Measurements from ENCODE around the gene EXOC6B.

EXOC6B gene

DNA sequence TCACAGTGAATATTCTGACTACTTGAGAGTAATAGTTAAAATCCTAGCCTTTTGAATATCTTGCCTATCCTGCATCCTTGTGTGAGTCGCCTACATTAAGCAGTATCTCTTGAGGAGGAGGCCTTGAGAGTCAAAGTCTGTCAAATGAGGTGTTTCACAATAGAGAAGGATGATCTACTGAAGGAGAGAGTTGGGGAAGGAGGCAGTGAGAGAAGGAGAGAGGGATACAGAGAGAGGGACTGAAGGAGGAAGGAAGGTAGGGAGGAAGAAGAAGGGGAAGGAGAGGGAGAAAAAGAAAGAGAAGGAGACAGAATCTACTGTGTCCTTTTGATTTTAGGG lies 554.6 kb downstream of the EXOC6B start:
- no peak for DNase-seq (ENCODE audit: low read depth)

DNA sequence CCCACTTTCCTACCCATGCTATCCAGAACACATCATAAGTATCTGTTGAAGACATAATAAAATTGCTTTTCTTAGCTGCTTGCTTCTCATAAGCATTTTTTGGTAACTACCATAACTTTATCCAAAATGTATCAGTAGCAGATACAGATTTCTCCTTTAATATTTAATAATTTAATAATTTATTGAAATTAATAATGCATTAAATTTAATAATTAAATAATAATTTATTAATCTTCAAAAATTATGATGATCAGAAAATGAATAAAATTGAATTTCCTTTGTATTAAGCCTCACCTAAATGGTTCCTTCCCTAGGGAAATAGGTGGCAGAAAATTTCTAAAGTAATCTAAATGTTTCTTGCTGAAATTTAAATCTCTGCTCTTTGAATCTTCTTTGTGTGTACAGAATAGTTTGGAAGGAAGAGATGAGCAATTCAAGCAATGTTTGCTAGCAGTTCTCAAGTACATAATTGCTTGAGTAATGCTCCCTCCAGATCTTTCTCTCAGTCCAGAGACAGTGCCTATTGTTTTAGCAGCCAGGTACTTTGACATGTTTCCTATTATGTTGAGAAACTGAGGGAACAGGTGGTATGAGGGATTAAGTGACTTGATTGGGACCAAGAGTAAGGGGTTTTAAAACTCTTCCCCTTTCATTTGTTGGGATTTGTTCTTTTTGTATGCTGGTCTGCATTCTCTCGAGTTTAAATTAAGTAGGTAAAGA lies 555.1 kb downstream of the EXOC6B start:
- no peak for DNase-seq (ENCODE audit: low read depth)

DNA sequence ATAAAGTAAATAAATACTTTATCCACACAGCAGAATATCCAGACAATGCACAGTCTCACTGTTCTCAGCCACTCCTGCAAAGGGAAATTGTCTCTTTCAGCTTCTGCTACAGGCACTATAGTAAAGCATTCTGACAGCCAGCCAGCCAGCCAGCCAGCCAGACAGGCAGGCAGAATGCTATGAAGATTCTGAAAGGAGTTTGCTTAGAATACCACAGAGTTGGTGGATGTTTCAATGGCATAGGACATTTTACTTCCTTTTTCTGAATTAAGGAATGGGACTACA lies 562.1 kb downstream of the EXOC6B start:
- DNase-seq (ENCODE audit: low read depth): no peak

DNA sequence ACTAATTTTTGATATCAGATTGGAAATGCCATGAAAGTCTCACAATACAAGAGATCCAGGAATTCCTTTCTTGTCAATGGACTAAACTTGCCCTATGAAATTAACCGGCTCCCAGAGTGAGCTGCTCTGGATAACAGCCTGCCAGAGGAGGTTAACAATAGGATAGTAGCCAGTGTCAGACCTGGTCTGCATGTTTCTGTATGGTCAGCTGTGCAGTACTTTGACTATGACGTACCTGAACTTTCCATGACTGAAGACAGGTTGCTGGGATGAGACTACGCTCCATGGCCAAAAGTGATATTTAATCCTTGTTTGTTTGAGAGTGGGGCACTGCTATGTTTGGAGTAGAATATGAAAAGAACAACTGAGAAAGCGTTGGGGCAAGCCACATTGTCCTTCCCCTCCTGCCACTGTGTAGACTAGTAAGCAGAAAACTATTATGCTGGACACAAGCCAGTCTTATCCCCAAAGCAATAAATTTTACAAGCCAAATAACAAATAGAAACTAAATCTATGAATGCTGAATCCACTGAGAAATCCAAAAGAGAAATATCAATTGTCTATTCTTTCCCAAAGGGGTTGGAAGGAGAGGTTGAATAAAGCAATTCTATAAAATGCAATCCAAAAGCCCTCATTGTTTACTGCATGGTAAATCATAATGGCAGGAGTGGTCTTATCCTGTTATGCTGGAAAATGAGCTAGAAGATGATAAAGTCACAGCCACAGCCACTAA lies 562.6 kb downstream of the EXOC6B start:
- DNase-seq (ENCODE audit: low read depth): no peak

DNA sequence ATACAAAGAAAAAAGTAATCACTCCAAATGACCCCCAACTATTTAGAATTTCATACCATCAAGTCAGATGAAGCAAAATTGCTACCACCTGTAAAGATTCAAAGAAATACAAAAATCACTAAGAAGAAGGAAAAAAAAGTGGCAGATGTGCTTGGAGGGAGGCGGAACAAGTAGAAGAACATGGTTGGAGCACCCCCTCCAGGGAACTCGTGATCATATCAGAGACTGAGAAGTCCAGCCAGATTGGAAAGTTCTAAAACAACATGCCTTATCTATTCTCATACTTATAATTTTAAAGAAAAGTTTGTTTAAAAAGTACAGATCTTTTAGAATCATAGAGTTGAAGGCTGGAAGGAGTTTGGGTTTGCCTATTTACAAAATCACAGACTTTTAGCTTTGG lies 564.8 kb downstream of the EXOC6B start:
- DNase-seq (ENCODE audit: low read depth): no peak

DNA sequence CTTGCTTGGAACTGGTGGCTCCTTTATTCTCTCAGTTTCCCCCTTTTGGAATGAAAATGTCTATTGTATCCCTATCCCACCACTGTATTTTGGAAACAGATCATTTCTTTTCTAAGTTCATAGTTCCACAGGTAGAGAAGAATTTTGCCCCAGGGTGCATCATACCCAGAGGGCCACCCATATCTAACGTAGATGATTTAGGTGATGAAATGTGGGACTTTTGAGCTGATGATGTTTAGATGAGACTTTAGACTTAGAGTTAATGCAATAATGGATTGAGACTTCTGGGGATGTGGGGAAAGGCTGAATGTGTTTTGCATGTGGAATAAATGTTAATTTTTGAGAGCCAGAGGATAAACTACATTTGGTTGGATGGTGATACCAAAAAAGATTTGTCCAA lies 570.3 kb downstream of the EXOC6B start:
- DNase-seq (ENCODE audit: low read depth): no peak

DNA sequence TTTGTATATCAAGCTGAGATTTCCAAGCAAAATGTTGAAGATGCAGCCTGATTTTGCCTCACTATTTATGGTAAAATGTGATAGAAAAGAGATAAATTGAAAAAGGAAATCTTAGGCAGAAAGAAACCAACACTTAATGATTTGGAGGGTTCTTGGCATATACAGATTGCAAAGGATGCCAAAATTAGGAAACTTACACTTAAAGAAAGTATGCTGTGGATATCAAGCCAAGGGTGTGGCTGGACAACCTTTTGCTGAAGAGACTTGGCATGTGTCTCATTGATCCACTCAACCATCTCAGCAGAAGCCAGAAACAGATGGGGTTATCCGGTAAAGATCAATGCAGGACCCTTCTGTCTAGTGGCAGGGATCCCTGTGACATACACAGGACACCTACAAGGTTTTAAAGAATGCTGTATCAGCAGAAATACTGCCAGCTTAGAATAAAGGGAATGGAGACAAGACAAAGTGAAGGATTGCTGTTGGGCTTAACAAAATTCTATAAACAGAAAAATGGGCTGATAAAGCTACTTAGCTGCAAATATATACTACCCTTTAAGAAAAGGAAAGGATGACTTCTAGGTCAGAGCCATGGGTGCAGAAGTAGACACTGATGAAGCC lies 570.9 kb downstream of the EXOC6B start:
- no peak for DNase-seq (ENCODE audit: low read depth)

DNA sequence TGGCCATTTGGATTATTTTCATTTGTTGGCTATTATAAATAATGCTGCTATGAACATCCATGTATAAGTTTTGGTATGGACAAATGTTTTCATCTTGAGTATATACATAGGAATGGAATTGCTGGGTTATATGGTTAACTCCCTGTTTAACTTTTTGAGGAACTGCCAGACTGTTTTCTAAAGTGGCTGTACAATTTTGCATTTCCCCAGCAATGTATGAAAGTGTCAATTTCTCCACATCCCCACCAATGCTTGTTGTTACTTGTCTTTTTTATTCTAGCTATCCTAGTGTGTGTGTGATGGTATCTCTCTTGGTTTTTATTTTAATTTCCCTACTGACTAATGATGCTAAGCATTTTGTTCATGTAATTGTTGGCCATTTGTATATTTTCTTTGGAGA lies 587.5 kb downstream of the EXOC6B start:
- no peak for DNase-seq (ENCODE audit: low read depth)

DNA sequence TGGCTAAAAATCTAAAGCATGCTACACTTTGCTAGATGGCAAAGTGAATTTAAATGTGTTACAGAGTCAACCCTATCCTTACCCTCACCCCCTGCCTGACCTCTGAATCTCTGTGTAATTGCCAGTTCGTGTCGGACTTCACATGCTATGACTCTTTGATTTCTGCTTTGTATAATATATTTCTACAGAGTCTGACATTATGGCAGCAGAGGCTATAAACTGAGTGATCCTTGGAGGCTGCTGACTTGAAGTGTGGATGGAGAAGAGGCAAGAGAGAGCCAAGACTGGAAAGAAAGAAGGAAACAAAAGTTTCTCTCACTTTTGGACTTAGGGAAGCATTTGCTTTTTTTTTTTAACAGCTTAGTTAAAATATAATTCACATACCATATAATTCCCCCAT lies 588.3 kb downstream of the EXOC6B start:
- no peak for DNase-seq (ENCODE audit: low read depth)

DNA sequence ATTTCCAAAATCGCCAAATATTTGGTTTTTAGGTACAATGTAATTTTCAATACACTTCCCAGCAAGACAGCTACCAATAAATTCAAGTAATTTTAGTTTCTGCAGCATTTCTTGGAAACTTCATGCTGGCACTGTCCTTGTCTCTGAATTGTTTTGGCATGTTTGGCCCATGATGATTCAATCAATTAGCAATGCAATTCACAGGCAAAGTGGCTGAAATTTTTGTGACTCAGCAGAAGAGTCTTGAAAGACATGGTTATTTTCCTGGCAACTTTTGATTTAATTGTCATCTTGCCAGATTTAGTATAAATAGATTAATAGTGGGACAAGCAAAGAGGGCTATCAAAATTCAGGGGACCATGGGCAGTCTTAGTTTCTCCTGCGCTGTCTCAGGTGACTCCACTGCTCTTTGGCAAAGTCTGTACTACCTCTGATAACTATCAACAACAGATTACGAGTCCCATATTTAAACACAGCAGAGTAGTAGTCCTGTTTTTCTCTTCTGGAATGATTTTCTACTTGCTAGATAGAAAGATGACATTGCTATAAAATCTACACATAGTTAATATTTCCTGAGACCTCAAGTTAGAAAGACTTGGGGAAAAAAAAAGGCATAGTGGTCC lies 589.3 kb downstream of the EXOC6B start:
- no peak for DNase-seq (ENCODE audit: low read depth)

DNA sequence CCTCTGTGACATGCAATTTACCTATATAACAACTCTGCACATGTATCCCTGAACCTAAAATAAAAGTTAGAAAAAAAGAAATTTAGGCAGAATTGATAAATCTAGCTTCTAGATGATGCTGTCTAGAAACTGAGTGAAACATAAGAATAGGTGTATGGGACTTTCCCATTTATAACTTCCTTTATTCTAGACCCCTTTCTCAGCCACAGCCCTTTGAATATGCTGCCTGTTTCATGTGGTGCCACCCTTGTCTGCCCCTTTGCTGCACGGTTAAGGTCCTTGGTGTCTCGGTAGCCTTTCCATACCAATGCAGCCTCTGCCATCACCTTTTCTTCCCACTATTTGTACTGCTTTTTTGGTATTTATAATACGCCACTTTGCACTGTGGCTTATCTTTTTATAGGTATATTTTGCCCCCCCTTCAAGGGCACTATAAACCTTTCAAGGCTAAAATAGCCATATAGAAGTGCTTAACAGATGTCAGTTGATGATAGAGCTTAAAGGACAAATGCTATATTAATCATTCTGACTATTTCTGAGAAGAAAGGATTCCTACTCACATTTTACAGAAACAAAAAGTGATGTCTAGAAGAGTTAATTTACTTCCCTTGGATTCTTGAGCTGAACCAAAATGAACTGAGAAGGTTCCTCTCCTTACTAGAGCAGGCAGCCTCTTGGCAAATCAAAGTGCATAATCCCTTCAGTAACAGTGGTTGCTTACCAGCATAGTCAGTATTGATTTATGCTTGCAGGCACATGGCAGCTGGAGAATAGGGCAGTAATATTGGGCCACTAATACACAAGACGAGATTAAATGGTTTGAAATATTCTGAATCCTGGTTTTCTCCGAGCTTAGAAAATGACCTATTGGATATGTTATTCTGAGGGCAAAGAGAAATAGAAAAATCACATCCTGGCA lies 590.1 kb downstream of the EXOC6B start:
- no peak for DNase-seq (ENCODE audit: low read depth)

DNA sequence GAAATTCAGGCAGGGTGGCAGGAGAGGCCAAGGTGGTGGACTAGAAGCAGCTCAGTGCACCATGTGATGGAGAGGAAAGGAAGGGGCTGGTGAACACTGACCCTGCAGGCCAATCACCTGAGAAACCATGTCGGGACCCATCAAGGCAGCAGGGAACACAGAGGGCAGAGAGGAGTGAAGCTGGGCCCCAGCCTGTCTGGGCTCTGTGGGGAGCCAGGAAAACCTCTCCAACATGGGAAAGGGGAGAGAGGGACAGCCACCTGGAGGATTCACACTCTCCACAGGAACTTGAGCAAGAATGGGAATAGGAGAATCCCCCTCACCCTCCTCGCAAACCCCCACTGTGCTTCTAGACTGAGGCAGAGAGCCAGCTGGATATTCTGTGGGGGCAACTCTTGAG lies 592.6 kb downstream of the EXOC6B start:
- no peak for DNase-seq (ENCODE audit: low read depth)

DNA sequence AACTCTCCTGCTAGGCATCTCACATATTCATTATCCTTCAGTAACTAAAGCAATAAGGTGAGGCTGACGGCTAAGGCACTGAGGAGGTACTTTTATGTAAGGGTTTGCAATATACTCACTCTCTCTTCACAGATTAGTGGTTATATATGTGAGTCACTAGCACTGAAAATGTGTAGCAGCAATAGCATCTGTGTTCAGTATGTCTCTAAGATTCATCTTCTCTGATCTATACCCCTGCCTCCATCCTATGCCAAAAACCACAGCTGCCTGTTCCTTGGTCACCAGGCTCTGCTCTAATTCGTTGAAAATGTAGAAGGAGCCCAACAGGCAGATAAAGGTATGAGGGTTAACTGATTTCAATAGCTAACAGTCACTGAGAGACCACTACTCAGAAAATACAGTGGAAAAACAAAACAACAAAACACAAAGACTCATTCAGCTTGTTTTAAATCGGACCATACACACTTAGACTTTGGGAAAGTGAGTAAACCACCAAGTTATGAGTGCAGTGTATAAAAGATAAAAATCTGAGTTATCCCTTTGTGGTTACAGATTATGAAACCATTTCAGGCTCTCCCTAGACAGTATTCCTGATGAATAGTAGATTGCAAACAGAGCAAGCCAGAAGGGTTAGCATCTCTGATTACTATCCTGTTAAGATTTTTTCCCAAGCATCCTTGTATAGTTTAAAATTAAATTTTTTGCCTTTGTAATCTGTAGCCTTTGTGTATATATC lies 602.8 kb downstream of the EXOC6B start:
- no peak for DNase-seq (ENCODE audit: low read depth)

DNA sequence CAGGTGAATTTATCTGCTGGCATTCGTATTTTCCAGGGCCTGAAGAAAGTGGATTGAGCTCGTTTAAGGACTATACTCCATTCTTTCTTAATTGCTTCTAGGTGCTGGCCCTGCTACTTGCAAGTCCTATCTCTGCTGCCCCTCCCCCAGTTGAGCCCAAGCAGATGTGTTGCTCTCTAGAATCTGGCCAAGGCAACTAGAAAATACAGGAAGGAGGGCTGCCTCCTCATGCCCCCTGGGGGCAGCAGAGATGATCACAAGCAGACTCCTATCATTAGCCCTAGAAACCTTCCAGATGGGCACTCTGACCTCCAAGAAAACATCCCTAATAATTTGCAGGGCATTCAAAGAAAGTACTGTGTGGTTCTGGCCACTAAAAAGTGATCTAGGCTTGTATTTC lies 605.7 kb downstream of the EXOC6B start:
- DNase-seq (ENCODE audit: low read depth): no peak

DNA sequence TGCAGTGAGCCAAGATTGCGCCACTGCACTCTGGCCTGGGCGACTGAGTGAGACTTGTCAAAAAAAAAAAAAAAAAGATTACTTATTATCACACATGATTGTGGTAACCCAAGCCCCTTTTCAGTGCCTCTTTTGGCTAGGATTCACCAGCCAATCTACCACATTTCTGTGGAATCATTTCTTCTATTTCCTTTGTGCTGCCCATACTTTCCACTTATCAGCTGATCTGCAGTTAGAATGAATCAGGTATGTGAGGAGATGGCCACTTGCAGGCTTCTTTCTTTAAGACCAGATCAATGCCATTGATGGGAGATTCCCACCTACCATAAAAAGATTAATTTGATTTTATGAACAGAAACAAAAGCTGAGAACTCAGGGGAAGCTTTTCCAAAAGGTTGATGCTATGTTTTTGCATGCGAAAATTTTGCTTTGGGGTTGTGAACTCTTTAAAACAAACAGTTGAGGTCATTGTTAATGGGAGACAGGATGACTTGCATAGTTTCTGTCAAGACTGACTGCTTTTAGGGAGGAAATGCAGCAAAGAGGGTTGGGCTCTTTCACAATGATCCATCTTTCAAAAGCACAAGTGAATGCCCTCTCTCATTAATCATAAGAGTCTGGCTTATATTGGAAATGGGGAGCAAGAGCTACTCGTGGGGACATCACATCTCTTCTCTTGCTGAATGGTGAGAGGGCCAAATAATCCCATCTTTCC lies 611.2 kb downstream of the EXOC6B start:
- DNase-seq (ENCODE audit: low read depth): no peak

DNA sequence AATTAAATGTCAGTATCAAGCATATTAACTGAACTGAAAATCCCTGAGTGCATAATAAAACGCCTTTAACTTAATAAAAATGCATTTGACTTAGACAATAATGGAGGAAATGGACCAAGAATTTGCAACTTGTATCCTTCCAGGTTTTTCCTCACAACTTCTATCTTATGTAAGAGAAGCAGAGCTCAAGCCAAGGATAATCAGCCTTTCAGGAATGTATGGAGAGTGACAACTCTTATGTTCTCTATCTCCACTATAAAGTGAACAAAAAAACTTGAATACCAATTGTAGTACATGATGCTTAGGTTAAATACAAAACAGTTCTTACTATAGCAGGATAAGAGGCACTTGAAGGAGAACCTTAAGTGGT lies 613.4 kb downstream of the EXOC6B start:
- no peak for DNase-seq (ENCODE audit: low read depth)

DNA sequence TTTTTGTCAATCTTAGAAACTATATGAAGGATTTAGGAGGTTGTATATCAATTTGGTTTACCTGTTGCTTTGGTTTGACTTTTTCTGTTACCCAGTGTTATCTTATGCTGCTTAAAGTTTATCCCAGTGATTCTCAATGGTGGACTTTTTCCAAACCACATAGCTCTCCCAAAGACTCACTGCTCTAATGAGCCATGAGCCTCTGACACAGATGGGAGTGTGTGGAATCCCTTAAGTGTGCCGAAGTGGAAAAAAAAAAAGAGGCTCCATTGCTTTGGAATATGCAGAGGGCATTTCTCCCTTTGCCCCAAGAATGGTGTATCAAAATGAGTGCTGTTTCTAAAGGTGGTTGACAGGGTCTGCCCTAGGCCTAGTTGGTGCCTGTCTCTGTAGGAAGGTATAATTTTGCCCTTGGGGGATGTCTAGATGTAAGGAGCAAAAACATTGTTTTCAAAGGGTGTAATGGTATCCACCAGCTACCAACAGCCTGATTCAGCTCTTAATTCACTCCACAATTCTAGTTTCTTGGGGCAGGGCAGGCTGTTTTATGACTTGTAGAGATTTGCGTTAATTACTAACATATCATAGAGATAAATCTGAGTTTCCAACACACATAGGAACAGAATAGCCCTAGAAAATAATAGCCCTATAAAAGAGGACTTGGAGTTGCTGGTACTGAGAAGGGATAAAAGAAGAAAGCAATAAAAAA lies 613.9 kb downstream of the EXOC6B start:
- DNase-seq (ENCODE audit: low read depth): no peak

DNA sequence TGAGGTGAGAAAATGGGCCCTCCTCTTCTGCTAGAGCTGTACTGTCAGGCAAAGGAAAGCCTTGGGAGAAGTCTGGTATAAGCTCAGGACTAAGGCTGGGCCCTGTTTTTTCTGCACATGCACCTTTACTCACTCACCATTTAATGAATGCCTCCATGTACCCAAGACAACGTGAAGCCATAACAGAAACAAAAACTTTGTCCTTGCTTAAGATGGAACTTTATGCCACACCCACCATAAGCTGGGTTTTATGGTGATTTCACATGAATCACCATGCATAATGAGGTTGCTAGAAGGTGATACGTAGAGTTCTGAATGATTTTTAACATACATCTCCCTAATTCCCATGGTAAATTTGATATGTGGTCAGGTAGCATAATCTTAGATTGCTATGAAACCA lies 614.5 kb downstream of the EXOC6B start:
- DNase-seq (ENCODE audit: low read depth): no peak

DNA sequence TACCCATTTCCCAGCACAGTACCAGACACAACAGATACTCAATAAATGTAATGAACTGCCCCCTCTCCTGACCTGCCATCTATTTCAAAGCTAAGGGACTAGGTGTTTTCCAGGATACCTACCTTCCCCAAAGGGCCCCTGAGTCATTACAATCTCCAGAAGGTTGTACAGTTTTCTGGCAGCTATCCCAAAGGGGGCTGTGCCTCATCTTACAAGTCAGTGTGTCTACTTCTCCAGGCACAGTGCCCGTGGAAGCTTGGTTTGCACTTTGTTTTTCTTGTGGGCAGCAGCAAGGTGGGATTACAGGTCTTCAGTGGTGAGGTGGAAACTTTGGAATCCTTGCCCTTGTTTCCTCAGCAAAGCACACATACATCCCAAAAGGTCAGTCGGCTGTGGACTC lies 615.4 kb downstream of the EXOC6B start:
- DNase-seq (ENCODE audit: low read depth): no peak

DNA sequence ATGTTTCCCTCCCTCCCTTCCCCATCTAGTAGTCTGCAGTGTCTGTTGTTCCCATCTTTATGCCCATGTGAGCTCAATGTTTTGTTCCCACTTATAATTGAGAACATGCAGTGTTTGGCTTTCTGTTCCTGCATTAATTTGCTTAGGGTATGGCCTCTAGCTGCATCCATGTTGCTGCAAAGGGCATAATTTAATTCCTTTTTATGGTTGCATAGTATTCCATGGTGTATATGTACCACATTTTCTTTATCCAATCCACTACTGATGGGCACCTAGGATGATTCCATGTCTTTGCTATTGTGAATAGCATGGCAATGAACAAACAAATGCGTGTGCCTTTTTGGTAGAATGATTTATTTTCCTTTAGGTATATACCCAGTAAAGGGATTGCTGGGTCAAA lies 617.6 kb downstream of the EXOC6B start:
- no peak for DNase-seq (ENCODE audit: low read depth)
